Right cardiac atrium (tissue), 5 donors: Measurements from ENCODE around the gene MYH6. TPM values are rescaled to one million over a fixed set of nuclear protein-coding genes. Genes with fewer than 3 reads are reported as not detected.
"Not testable (repeated sequence)": the region's sequence is repeated elsewhere in the genome, so short reads cannot be mapped to it uniquely, and the experiment has no call there.

Source experiments
- ATAC-seq, 2 donors: fragments of 200-7000 bp; cut with Tn5 transposase; one replicate each; pipeline versions ENCODE4 v1.8.0 to v1.9.1; 2020; ENCODE audit warnings: moderate library complexity in 2 of 2, mild to moderate bottlenecking in 1 of 2
- DNase-seq, 3 donors: peaks; one replicate each; pipeline ENCODE4 v3.0.0-alpha.2; 2020
- H3K27ac ChIP-seq: one replicate; pipeline ENCODE4 v1.5.1; 2013; ENCODE audit warnings: mild to moderate bottlenecking, low read length, control low read depth, moderate library complexity
- H3K27me3 ChIP-seq: one replicate; pipeline ENCODE4 v1.6.1; 2013; ENCODE audit not compliant: control insufficient read depth, insufficient read depth
- H3K4me1 ChIP-seq: one replicate; pipeline ENCODE4 v1.6.1; 2013; ENCODE audit warnings: low read length; ENCODE audit not compliant: control insufficient read depth, insufficient read depth
- H3K4me3 ChIP-seq: one replicate; pipeline ENCODE4 v1.5.1; 2013; ENCODE audit warnings: low read length, control low read depth
- H3K9me3 ChIP-seq: one replicate; pipeline ENCODE4 v1.6.1; 2013; ENCODE audit warnings: low read length; ENCODE audit not compliant: control insufficient read depth
- WGBS: extraction: QIAGEN DNeasy Blood & Tissue Kit; methylation state at CpG from one replicate; pipeline ENCODE4 v1.1.7; 2013; 5-methylcytosine and 5-hydroxymethylcytosine counted together
- intact Hi-C, 4 donors: fragments of 100-400 bp; cut with DNase I; formaldehyde crosslinking; loops; one replicate each; pipeline versions ENCODE4 v1.11.0 to v1.14.0; 2022 to 2023
- polyA plus RNA-seq: library from polyadenylated mRNA; stranded (reverse); fragments of 200-250 nt; gene quantifications from one replicate; pipeline ENCODE4 v1.2.3, GENCODE V29; 2013
- total RNA-seq, 4 donors: library from RNA; stranded (reverse); fragmentation: NEBNext Ultra II Directional; extraction: Animal tissue kit (Norgen Biotek cat#: 25700); gene quantifications; one replicate each; pipeline ENCODE4 v1.2.1, GENCODE V29; 2021
- donor health status: healthy with polysubstance abuse.
- donor health status: DM: no; HTN: yes; CAD: no.
- donor health status: DM: no; HTN: no; CAD: no.
- donor health status: DM: no; HTN: yes; CAD: no; lungs with severe emphysema.
- donor health status: DM: yes; HTN: yes; CAD: no.

MYH6 gene
- total and polyA plus RNA-seq, 5 donors = 11,120 to 15,773 (median 13,382) TPM

- H3K9me3 ChIP-seq = no peaks in the 10 kb centered on the region
Observed at GRCh38 chr14:23425169-23425568, 17.1 kb upstream of the MYH6 start.

GRCh38 chr14:23423657-23424056, 15.6 kb upstream of the MYH6 start:
- Histone ChIP-seq H3K4me1 (no peaks in the 10 kb centered on the region), H3K27ac (peak overlapping the region; percentile 51), H3K4me3 (no peak overlapping the region), H3K9me3 (no peaks in the 10 kb centered on the region), H3K27me3 (no peaks in the 10 kb centered on the region)
- ATAC-seq = no peak
- no peak for DNase-seq
- intact Hi-C loops = no loop called here
- 88% methylated on average over 6 of the region's 6 CpGs for WGBS

More at GRCh38 chr14:23425169-23425568, 17.1 kb upstream of the MYH6 start:
- peak overlapping the region; percentile 20 for H3K27ac ChIP-seq
- 80% methylated on average over 10 of the region's 10 CpGs for WGBS
- intact Hi-C loops = no loop called here
- ATAC-seq = no peak
- DNase-seq = no peak
- no peaks in the 10 kb centered on the region for H3K27me3 ChIP-seq
- no peaks in the 10 kb centered on the region for H3K4me1 ChIP-seq
- no peak overlapping the region for H3K4me3 ChIP-seq

GRCh38 chr14:23421594-23421993, 13.5 kb upstream of the MYH6 start:
- Histone ChIP-seq H3K4me1 (no peaks in the 10 kb centered on the region), H3K27me3 (no peaks in the 10 kb centered on the region), H3K9me3 (no peaks in the 10 kb centered on the region), H3K4me3 (no peak overlapping the region), H3K27ac (no peak overlapping the region)
- intact Hi-C loops = no loop called here
- no peak for DNase-seq
- ATAC-seq = no peak

- H3K4me3 ChIP-seq, intact Hi-C loops, H3K27me3 ChIP-seq, H3K9me3 ChIP-seq, H3K4me1 ChIP-seq, DNase-seq: not testable (repeated sequence)
- 67% methylated on average over 4 of the region's 17 CpGs for WGBS
- ATAC-seq = peak in 1 of 2 donors; percentile 15
- peak overlapping the region; percentile 3 for H3K27ac ChIP-seq
Observed at GRCh38 chr14:23419646-23420045, 11.6 kb upstream of the MYH6 start.

- Histone ChIP-seq H3K9me3 (no peaks in the 10 kb centered on the region), H3K27me3 (no peaks in the 10 kb centered on the region), H3K27ac (peak overlapping the region; percentile 14), H3K4me3 (no peak overlapping the region), H3K4me1 (no peaks in the 10 kb centered on the region)
- peak in 1 of 3 donors; percentile 7 for DNase-seq
- intact Hi-C loops = no loop called here
- no peak for ATAC-seq
- WGBS = 90% methylated on average over 21 of the region's 21 CpGs
Observed at GRCh38 chr14:23418021-23418420, 9.9 kb upstream of the MYH6 start.

- WGBS = 82% methylated on average over 12 of the region's 12 CpGs
- H3K4me3 ChIP-seq, ATAC-seq, H3K4me1 ChIP-seq, H3K9me3 ChIP-seq, DNase-seq, H3K27me3 ChIP-seq, intact Hi-C loops, H3K27ac ChIP-seq: not testable (repeated sequence)
Observed at GRCh38 chr14:23417269-23417668, 9.2 kb upstream of the MYH6 start.

- no peak overlapping the region for H3K27ac ChIP-seq
- H3K9me3 ChIP-seq = no peaks in the 10 kb centered on the region
- H3K27me3 ChIP-seq = no peaks in the 10 kb centered on the region
- intact Hi-C loops = no loop called here
- WGBS = 85% methylated on average over 11 of the region's 11 CpGs
- H3K4me3 ChIP-seq = no peak overlapping the region
- ATAC-seq (no peak), DNase-seq (no peak)
- no peaks in the 10 kb centered on the region for H3K4me1 ChIP-seq
Observed at GRCh38 chr14:23416801-23417200, 8.7 kb upstream of the MYH6 start.

GRCh38 chr14:23415821-23416778, 8.0 kb upstream of the MYH6 start:
- no peak for DNase-seq
- Histone ChIP-seq H3K4me1 (no peaks in the 10 kb centered on the region), H3K4me3 (no peak overlapping the region), H3K9me3 (no peaks in the 10 kb centered on the region), H3K27ac (no peak overlapping the region), H3K27me3 (no peaks in the 10 kb centered on the region)
- intact Hi-C loops = no loop called here
- WGBS = 77% methylated on average over 21 of the region's 21 CpGs
- ATAC-seq = no peak

GRCh38 chr14:23414906-23415820, 7.1 kb upstream of the MYH6 start:
- WGBS = 94% methylated on average over 39 of the region's 39 CpGs
- Histone ChIP-seq H3K9me3 (no peaks in the 10 kb centered on the region), H3K4me1 (no peaks in the 10 kb centered on the region), H3K27me3 (no peaks in the 10 kb centered on the region), H3K27ac (peak overlapping the region; percentile 27), H3K4me3 (no peak overlapping the region)
- ATAC-seq = no peak
- intact Hi-C loops = no loop called here
- DNase-seq = no peak

GRCh38 chr14:23414254-23414653, 6.2 kb upstream of the MYH6 start:
- ATAC-seq (peak in 1 of 2 donors; percentile 14), DNase-seq (peak in 1 of 3 donors; percentile 10)
- intact Hi-C loops = no loop called here
- WGBS = 35% methylated on average over 3 of the region's 3 CpGs
- Histone ChIP-seq H3K4me1 (no peaks in the 10 kb centered on the region), H3K27ac (peak overlapping the region; percentile 27), H3K27me3 (no peaks in the 10 kb centered on the region), H3K9me3 (no peaks in the 10 kb centered on the region), H3K4me3 (no peak overlapping the region)

- no peak overlapping the region for H3K27ac ChIP-seq
- 85% methylated on average over 16 of the region's 16 CpGs for WGBS
Observed at GRCh38 chr14:23413681-23414080, 5.6 kb upstream of the MYH6 start.

More at GRCh38 chr14:23413681-23414080, 5.6 kb upstream of the MYH6 start:
- ATAC-seq (no peak), DNase-seq (peak in 1 of 3 donors; percentile 37)
- H3K27me3 ChIP-seq = no peaks in the 10 kb centered on the region
- no peak overlapping the region for H3K4me3 ChIP-seq
- no peaks in the 10 kb centered on the region for H3K4me1 ChIP-seq
- intact Hi-C loops = no loop called here
- H3K9me3 ChIP-seq = no peaks in the 10 kb centered on the region
